Pancreas (tissue), 10 donors: Measurements from ENCODE around the gene SRGAP3. TPM values are rescaled to one million over a fixed set of nuclear protein-coding genes. Genes with fewer than 3 reads are reported as not detected.

Experiments
- ATAC-seq, 4 donors: fragments of 200-7000 bp; cut with Tn5 transposase; one replicate each; pipeline versions ENCODE4 v1.8.0 to v1.9.1; 2020; ENCODE audit warnings: mild to moderate bottlenecking in 4 of 4, moderate library complexity in 4 of 4
- DNase-seq, 6 donors: peaks; one replicate each; pipeline ENCODE4 v3.0.0-alpha.2; 2020
- FAIRE-seq: peaks from 2 replicates; lab custom pipeline; 2012; peaks lifted over from hg19 to GRCh38; lab: Jason Lieb, UNC
- H3K27ac ChIP-seq, 4 donors: fragments of 200-600 bp; sonication (generic); 1 replicate in 3 of 4; 2 replicates in 1 of 4; pipeline versions ENCODE4 v1.5.0 to v1.8.0; 2020
- H3K27me3 ChIP-seq, 4 donors: fragments of 200-600 bp; one replicate each; pipeline ENCODE4 v1.8.0; 2021
- H3K36me3 ChIP-seq, 3 donors: fragments of 200-600 bp; sonication (generic) in 1 of 3; one replicate each; pipeline versions ENCODE4 v1.5.0 to v1.8.0; 2020 to 2021
- H3K4me1 ChIP-seq, 3 donors: fragments of 200-600 bp; one replicate each; pipeline ENCODE4 v1.8.0; 2021
- H3K4me3 ChIP-seq, 4 donors: fragments of 200-600 bp; sonication (generic) in 2 of 4; one replicate each; pipeline versions ENCODE4 v1.5.0 to v1.8.0; 2020 to 2021
- H3K9me3 ChIP-seq, 4 donors: fragments of 200-600 bp; one replicate each; pipeline ENCODE4 v1.8.0; 2021
- WGBS, 2 donors: extraction: QIAGEN DNeasy Blood & Tissue Kit; methylation state at CpG; one replicate each; pipeline ENCODE4 v1.1.7; 2013; 5-methylcytosine and 5-hydroxymethylcytosine counted together
- intact Hi-C, 3 donors: fragments of 100-400 bp; cut with DNase I; formaldehyde crosslinking; loops; one replicate each; pipeline versions ENCODE4 v1.11.1 to v1.14.2; 2022
- polyA plus RNA-seq, 2 donors: library from polyadenylated mRNA; stranded (reverse); fragments of 200-250 nt; gene quantifications; one replicate each; pipeline ENCODE4 v1.2.3, GENCODE V29; 2013
- total RNA-seq, 6 donors: library from RNA; stranded (reverse); fragmentation: NEBNext Ultra II Directional in 4 of 6; extraction: Animal tissue kit (Norgen Biotek cat#: 25700) in 4 of 6; gene quantifications; one replicate each; pipeline versions ENCODE4 v1.2.1 to v1.2.4, GENCODE V29; 2021 to 2023
- TF ChIP-seq, protein P1 (sequence below), 4 donors: fragments of 200-600 bp; sonication (generic) in 3 of 4; IDR thresholded peaks; one replicate each; pipeline versions ENCODE4 v1.5.0 to v1.8.0; 2021; ENCODE audit warnings: antibody characterized with exemption in 4 of 4
- donor health status: healthy with polysubstance abuse.
- donor health status: DM: no; HTN: no; CAD: no; lungs with moderate emphysema.
- donor health status: DM: no; HTN: no; CAD: no.
- donor health status: control.
- donor health status: control.
- donor health status: Bipolar disorder and iron deficiency.
- donor health status: DM: yes; HTN: yes; CAD: no.
- donor health status: DM: no; HTN: no; CAD: no.
- donor health status: DM: no; HTN: no; CAD: no.
- donor health status: DM: yes; HTN: yes; CAD: no.

SRGAP3 gene
- total and polyA plus RNA-seq, 8 donors: 1.9 to 6.5 (median 3.0) TPM

DNA sequence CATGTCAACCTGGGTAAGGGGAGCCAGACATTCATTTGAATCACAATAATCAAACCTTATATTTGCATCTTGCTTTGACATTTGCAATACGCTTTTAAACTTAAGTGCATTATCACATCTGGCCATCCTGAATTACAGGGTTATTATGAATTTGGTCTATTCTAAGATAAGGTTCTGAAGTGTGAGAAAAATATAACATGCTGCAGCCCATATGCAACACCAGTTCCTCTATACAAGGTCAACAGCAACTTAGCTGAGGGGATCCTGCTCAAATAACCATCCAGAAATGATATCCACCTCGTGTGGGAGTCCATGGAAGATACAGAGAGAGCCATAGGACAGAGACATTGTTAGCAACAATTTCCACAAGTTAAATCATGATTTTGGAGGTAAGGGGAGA is 213.5 kb downstream of the SRGAP3 start:
- TF ChIP-seq, protein P1, sequence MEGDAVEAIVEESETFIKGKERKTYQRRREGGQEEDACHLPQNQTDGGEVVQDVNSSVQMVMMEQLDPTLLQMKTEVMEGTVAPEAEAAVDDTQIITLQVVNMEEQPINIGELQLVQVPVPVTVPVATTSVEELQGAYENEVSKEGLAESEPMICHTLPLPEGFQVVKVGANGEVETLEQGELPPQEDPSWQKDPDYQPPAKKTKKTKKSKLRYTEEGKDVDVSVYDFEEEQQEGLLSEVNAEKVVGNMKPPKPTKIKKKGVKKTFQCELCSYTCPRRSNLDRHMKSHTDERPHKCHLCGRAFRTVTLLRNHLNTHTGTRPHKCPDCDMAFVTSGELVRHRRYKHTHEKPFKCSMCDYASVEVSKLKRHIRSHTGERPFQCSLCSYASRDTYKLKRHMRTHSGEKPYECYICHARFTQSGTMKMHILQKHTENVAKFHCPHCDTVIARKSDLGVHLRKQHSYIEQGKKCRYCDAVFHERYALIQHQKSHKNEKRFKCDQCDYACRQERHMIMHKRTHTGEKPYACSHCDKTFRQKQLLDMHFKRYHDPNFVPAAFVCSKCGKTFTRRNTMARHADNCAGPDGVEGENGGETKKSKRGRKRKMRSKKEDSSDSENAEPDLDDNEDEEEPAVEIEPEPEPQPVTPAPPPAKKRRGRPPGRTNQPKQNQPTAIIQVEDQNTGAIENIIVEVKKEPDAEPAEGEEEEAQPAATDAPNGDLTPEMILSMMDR (IDR thresholded peaks at IDR 0.05): no peak
- H3K9me3 ChIP-seq: no peaks in the 10 kb centered on the region
- FAIRE-seq (no peak), DNase-seq (no peak), ATAC-seq (no peak)
- WGBS, 2 donors: 81 to 85% methylated on average over 2 of the region's 2 CpGs
- H3K4me1 ChIP-seq: no peaks in the 10 kb centered on the region
- intact Hi-C loops: no loop called here
- no peak overlapping the region for H3K4me3 ChIP-seq
- H3K27me3 ChIP-seq: no peaks in the 10 kb centered on the region
- no peak overlapping the region for H3K27ac ChIP-seq
- H3K36me3 ChIP-seq: no peaks in the 10 kb centered on the region

DNA sequence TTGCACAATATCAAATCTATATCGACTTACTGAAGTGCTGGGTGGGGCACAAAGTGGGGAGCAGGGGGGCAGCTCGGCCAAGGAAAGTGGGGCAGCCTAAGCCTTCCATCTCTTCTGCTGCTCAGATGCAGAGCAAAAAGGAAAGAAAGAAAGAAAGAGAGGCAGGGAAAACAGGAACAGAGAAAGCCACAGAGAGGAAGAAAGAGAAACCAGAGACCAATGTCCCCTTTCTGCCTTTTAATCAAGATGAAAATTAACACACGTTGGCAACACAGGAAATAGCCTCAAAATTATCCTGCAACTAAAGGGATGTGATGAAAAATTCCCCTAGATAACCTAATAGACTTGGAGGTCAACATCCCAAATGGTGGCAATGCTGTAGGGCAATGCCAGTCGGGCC is 214.0 kb downstream of the SRGAP3 start:
- H3K4me1 ChIP-seq: no peaks in the 10 kb centered on the region
- WGBS, 2 donors: 74 to 75% methylated on average over 4 of the region's 4 CpGs
- TF ChIP-seq, protein P1 (IDR thresholded peaks at IDR 0.05): no peak
- H3K9me3 ChIP-seq: no peaks in the 10 kb centered on the region
- H3K27ac ChIP-seq: no peak overlapping the region
- ATAC-seq (no peak), DNase-seq (no peak), FAIRE-seq (no peak)
- intact Hi-C loops: no loop called here
- no peaks in the 10 kb centered on the region for H3K27me3 ChIP-seq
- H3K36me3 ChIP-seq: no peaks in the 10 kb centered on the region
- H3K4me3 ChIP-seq: no peak overlapping the region

DNA sequence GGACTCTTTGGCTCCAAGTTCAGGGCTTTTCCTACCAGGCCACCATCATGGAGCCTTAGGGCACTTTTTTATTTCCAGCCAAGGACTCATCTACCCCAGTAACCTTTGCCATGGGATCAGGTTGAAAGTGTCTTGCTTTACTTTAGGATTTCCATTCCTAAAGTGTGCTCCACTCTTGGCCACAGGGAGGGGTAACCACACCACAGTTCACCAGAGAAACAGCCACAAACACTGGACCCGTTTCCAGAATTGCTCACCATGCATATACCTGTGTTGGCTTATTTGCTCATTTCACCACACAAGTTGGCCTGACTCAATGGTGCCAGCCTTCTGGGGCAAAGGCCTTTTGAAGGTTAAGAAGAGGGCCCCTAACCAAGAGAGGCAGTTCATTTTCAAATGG is 215.6 kb downstream of the SRGAP3 start:
- TF ChIP-seq, protein P1 (IDR thresholded peaks at IDR 0.05): no peak
- H3K27me3 ChIP-seq: no peaks in the 10 kb centered on the region
- no peaks in the 10 kb centered on the region for H3K4me1 ChIP-seq
- intact Hi-C loops: no loop called here
- 73 to 74% methylated on average over 1 of the region's 1 CpG for WGBS, 2 donors
- no peaks in the 10 kb centered on the region for H3K9me3 ChIP-seq
- ATAC-seq (no peak), FAIRE-seq (no peak), DNase-seq (no peak)
- no peak overlapping the region for H3K4me3 ChIP-seq
- H3K36me3 ChIP-seq: no peaks in the 10 kb centered on the region
- no peak overlapping the region for H3K27ac ChIP-seq

DNA sequence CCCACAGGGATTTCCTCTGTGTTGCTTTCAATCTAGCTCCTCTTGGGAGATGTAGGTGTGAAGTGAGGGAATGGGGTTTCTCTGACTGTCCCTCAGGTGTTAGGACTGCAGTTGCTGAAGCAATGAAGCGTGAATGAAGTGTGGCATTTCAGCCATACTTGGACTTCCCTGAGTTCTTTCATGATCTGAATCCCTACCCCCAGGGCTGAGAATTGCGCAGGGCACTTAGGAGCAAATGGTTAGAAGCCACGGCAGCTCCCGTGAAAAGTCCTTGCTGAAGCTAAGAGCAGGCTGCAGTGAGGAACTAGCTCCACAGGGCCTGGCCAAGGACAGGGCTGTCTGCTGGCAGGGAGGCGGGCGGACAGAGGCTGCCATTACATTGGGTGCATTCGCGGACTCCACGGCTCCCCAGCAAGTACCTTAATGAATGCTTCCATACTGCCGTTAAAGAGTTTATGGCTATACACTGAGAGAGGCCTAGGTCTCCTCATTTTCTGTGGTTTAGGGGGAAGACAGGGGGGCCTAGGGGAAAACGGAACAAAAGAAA is 217.1 kb downstream of the SRGAP3 start:
- no peaks in the 10 kb centered on the region for H3K9me3 ChIP-seq
- no peaks in the 10 kb centered on the region for H3K27me3 ChIP-seq
- intact Hi-C loops: no loop called here
- H3K4me1 ChIP-seq: peaks cover 0 to 4% (median 0%) of the 10 kb centered on the region in 3 donors
- H3K36me3 ChIP-seq: no peaks in the 10 kb centered on the region
- 94 to 97% methylated on average over 11 of the region's 11 CpGs for WGBS, 2 donors
- no peak for ATAC-seq
- no peak overlapping the region for H3K4me3 ChIP-seq
- no peak for FAIRE-seq
- no peak for DNase-seq
- H3K27ac ChIP-seq: no peak overlapping the region
- TF ChIP-seq, protein P1 (IDR thresholded peaks at IDR 0.05): no peak

DNA sequence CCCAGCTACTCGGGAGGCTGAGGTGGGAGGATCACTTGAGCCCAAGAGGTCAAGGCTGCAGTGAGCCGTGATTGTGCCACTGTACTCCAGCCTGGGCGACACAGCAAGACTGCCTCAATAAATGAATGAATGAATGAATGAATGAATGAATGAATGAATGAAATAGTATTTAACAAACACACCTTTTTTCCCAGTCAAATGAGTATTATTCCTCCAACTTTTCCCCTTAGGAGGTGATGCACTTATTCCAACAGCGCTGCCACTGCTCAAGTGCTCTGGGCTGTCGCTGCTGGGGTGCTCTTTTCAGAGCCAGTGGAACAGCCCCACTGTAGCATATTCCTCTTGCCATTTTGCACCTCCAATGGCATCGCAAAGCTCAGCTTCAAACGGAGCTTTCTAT is 219.4 kb downstream of the SRGAP3 start:
- WGBS, 2 donors: 94 to 97% methylated on average over 7 of the region's 7 CpGs
- H3K4me3 ChIP-seq: no peak overlapping the region
- H3K4me1 ChIP-seq: peaks cover 0 to 4% (median 0%) of the 10 kb centered on the region in 3 donors
- TF ChIP-seq, protein P1 (IDR thresholded peaks at IDR 0.05): no peak
- ATAC-seq (no peak), FAIRE-seq (no peak), DNase-seq (no peak)
- no peaks in the 10 kb centered on the region for H3K36me3 ChIP-seq
- no peaks in the 10 kb centered on the region for H3K9me3 ChIP-seq
- H3K27ac ChIP-seq: no peak overlapping the region
- no peaks in the 10 kb centered on the region for H3K27me3 ChIP-seq
- intact Hi-C loops: no loop called here
